Measurements from ENCODE around the gene FAM118B. TPM values are rescaled to one million over a fixed set of nuclear protein-coding genes. Genes with fewer than 3 reads are reported as not detected.
A peak's percentile ranks its signal among the peaks of the same experiment; 100 is the strongest.
"Not testable (repeated sequence)": the region's sequence is repeated elsewhere in the genome, so short reads cannot be mapped to it uniquely, and the experiment has no call there.

The FAM118B gene
- total RNA-seq, 1 donor = 38.0 TPM

GRCh38 chr11:126254819-126255218 lies 43.2 kb downstream of the FAM118B start:
- TF ChIP-seq CTCF (IDR thresholded peaks at IDR 0.05; ENCODE audit: insufficient read depth, low read depth, low read length) = no peak
- no peak overlapping the region for H3K4me3 ChIP-seq (ENCODE audit: low read depth, low read length)
- DNase-seq (ENCODE audit: low read depth) = no peak

DNA sequence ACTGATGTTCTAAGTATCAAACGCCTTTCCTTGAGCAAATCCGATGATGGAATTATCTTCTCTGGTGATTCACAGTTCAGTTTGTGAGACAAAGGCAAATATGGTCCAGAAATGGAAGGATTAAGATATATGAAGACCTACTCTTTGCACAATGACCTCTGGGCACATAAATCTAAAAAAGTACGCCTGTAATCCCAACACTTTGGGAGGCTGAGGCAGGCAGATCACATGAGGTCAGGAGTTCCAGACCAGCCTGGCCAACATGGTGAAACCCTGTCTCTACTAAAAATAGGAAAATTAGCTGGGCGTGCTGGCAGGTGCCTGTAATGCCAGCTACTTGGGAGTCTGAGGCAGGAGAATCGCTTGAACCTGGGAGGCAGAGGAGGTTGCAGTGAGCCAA lies 43.9 kb downstream of the FAM118B start:
- H3K4me3 ChIP-seq (ENCODE audit: low read depth, low read length); DNase-seq (ENCODE audit: low read depth): not testable (repeated sequence)

DNA sequence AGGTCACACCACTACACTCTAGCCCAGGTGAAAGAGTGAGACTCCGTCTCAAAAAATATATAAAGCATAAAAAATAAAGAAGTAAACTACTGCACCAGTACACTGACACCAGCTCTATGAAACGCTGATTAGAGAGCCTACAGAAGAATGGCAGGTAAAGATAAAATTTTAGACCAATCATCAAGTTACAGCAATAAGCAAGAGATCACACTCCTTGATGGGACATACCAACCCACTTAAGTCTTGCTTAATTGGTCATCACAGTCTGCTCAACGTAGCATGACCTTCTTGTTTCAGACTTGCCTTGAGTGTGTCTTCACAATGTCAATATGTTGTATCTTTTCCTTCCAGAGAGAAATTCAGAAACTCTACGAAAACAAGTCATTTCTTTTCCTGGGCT lies 44.6 kb downstream of the FAM118B start:
- DNase-seq (ENCODE audit: low read depth) = no peak
- no peak for TF ChIP-seq CTCF (IDR thresholded peaks at IDR 0.05; ENCODE audit: insufficient read depth, low read depth, low read length)

GRCh38 chr11:126257144-126257543 lies 45.6 kb downstream of the FAM118B start:
- TF ChIP-seq CTCF (IDR thresholded peaks at IDR 0.05; ENCODE audit: insufficient read depth, low read depth, low read length) = no peak
- H3K4me3 ChIP-seq (ENCODE audit: low read depth, low read length) = no peak overlapping the region
- peak; percentile 19 for DNase-seq (ENCODE audit: low read depth)

More for the DNA sequence above, 44.6 kb downstream of the FAM118B start:
- H3K4me3 ChIP-seq (ENCODE audit: low read depth, low read length) = no peak overlapping the region

GRCh38 chr11:126257764-126258163 lies 46.2 kb downstream of the FAM118B start:
- no peak overlapping the region for H3K4me3 ChIP-seq (ENCODE audit: low read depth, low read length)
- TF ChIP-seq CTCF (IDR thresholded peaks at IDR 0.05; ENCODE audit: insufficient read depth, low read depth, low read length) = no peak
- DNase-seq (ENCODE audit: low read depth) = peak; percentile 70

GRCh38 chr11:126262216-126262615 lies 50.6 kb downstream of the FAM118B start:
- no peak overlapping the region for H3K4me3 ChIP-seq (ENCODE audit: low read depth, low read length)
- DNase-seq (ENCODE audit: low read depth) = no peak
- no peak for TF ChIP-seq CTCF (IDR thresholded peaks at IDR 0.05; ENCODE audit: insufficient read depth, low read depth, low read length)

- H3K4me3 ChIP-seq (ENCODE audit: low read depth, low read length) = no peak overlapping the region
- no peak for TF ChIP-seq CTCF (IDR thresholded peaks at IDR 0.05; ENCODE audit: insufficient read depth, low read depth, low read length)
- no peak for DNase-seq (ENCODE audit: low read depth)
These were observed 51.9 kb downstream of the FAM118B start for GRCh38 chr11:126263489-126263888.

Data from fibroblast of villous mesenchyme (primary cell).